Chondrocyte (in vitro differentiated cells): ENCODE data around the gene RANBP3. TPM values are rescaled to one million over a fixed set of nuclear protein-coding genes. Genes with fewer than 3 reads are reported as not detected.

Experiments
- DNase-seq: peaks from one replicate; pipeline ENCODE4 v3.0.0; 2021; ENCODE audit warnings: mixed read lengths, low spot score
- H3K27ac Mint-ChIP-seq: one replicate; pipeline ENCODE4 v1.8.0; 2021; ENCODE audit warnings: mild to moderate bottlenecking, moderate library complexity, mixed read lengths; ENCODE audit not compliant: unreplicated experiment
- H3K27me3 Mint-ChIP-seq: 2 replicates; pipeline ENCODE4 v1.8.0; 2021; ENCODE audit warnings: low read depth, mixed read lengths
- H3K36me3 Mint-ChIP-seq: 2 replicates; pipeline ENCODE4 v1.8.0; 2021; ENCODE audit warnings: low read depth, mixed read lengths
- H3K4me1 Mint-ChIP-seq: 2 replicates; pipeline ENCODE4 v1.8.0; 2021; ENCODE audit warnings: low read depth, mild to moderate bottlenecking, mixed read lengths
- H3K4me3 Mint-ChIP-seq: one replicate; pipeline ENCODE4 v1.8.0; 2021; ENCODE audit warnings: mild to moderate bottlenecking, moderate library complexity, mixed read lengths; ENCODE audit not compliant: unreplicated experiment
- H3K9me3 Mint-ChIP-seq: 2 replicates; pipeline ENCODE4 v1.8.0; 2021; ENCODE audit warnings: low read depth, mixed read lengths
- total RNA-seq: library from RNA; stranded (reverse); gene quantifications from 3 replicates; pipeline ENCODE4 v1.2.1, GENCODE V29; 2021
- TF ChIP-seq, protein P1 (sequence below): fragments of 200-600 bp; sonication (generic); IDR thresholded peaks from 2 replicates; pipeline ENCODE4 v1.5.0; 2021; ENCODE audit warnings: antibody characterized with exemption, mild to moderate bottlenecking, moderate library complexity

The RANBP3 gene
- total RNA-seq, 1 donor from 2014 or later = 53.5 TPM

- Mint-ChIP-seq H3K9me3 (no peaks in the 10 kb centered on the region), H3K4me3 (no peak overlapping the region), H3K27ac (no peak overlapping the region), H3K36me3 (peaks cover under 1% of the 10 kb centered on the region), H3K4me1 (peaks cover 20% of the 10 kb centered on the region), H3K27me3 (no peaks in the 10 kb centered on the region)
- TF ChIP-seq, protein P1, sequence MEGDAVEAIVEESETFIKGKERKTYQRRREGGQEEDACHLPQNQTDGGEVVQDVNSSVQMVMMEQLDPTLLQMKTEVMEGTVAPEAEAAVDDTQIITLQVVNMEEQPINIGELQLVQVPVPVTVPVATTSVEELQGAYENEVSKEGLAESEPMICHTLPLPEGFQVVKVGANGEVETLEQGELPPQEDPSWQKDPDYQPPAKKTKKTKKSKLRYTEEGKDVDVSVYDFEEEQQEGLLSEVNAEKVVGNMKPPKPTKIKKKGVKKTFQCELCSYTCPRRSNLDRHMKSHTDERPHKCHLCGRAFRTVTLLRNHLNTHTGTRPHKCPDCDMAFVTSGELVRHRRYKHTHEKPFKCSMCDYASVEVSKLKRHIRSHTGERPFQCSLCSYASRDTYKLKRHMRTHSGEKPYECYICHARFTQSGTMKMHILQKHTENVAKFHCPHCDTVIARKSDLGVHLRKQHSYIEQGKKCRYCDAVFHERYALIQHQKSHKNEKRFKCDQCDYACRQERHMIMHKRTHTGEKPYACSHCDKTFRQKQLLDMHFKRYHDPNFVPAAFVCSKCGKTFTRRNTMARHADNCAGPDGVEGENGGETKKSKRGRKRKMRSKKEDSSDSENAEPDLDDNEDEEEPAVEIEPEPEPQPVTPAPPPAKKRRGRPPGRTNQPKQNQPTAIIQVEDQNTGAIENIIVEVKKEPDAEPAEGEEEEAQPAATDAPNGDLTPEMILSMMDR = no peak
- DNase-seq = no peak
These were observed 77.0 kb downstream of the RANBP3 start for GRCh38 chr19:5900976-5901375.

DNA sequence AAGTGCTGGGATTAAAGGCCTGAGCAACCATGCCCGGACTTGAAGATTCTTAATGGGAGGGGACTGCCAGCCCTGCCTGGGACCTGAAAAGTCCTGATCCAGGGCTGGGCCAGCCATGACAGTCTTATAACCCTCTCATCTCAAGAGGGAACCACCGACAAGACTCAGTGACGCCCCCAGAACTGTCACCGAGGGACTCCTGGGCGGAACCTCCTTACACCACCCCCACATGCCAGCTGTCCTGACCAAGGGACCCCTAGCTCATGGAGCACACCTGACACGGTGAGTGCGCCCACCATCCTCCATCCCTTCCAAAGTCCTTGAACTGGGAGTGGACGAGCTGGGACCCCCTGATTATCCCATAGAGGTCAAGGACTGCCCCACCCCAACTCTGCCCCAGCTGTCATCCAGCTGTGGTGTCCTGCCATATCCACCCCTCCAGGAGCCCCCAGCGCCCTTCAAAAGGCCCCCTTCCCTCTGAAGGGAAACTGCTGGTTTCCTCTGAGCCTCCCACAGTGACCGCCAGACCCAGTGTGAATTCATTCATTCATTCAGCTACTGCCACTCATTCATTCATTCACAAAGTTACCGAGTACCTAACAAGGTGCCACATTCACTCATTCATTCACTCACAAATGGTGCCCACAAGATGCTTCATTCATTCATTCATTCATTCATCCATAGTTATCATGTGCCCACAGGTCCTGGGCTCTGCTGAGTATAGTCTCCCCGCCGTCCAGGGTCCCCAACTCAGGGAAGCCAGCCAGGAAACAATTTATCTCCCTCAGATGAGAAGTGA, 78.0 kb downstream of the RANBP3 start:
- Mint-ChIP-seq H3K4me3 (no peak overlapping the region), H3K4me1 (peaks cover 18% of the 10 kb centered on the region), H3K9me3 (no peaks in the 10 kb centered on the region), H3K27me3 (no peaks in the 10 kb centered on the region), H3K36me3 (peaks cover 3% of the 10 kb centered on the region), H3K27ac (no peak overlapping the region)
- TF ChIP-seq, protein P1 = no peak
- no peak for DNase-seq

DNA sequence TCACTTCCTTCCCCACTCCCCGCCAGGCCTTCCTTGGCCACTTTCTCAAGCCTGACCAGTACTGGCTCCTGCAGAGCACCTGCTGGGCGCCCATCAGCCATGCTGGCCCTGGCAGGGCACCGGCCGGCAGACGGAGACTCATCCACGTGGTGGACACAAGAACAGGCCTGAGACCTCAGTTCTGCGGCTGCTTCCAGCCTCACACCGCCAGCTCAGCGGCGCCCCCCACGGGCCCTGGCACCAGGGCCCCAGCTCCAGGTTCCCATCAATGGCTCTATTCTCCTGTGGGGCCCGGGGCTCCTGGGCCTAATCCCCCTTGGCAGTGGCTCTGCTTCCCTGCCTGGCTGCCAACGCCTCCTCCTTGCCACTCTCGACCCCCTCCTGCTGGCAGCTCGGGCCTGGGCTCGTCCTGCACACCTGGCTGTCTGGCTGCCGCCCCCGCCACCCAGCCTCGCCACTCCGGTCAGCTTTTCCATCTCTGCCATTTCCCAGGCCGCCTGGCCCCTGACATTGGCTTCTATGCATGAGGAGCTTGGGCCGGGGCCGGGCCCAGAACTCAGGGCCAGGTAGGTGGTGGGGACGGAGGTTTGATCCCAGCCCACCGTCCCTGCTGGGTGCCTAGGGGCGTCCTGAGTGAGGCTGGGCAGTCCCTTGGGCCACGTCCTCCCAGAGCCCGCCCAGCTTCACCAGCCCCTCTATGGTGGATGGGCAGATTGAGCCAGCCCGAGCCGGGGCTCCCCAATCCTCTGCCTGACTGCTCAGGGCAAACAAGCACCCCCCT, 80.6 kb downstream of the RANBP3 start:
- H3K4me3 Mint-ChIP-seq = no peak overlapping the region
- peaks cover 3% of the 10 kb centered on the region for H3K36me3 Mint-ChIP-seq
- TF ChIP-seq, protein P1 = peak; percentile 17
- peaks cover 10% of the 10 kb centered on the region for H3K4me1 Mint-ChIP-seq
- no peak overlapping the region for H3K27ac Mint-ChIP-seq
- DNase-seq = no peak
- H3K27me3 Mint-ChIP-seq = no peaks in the 10 kb centered on the region
- no peaks in the 10 kb centered on the region for H3K9me3 Mint-ChIP-seq

GRCh38 chr19:5896365-5897076, 81.4 kb downstream of the RANBP3 start:
- H3K9me3 Mint-ChIP-seq = no peaks in the 10 kb centered on the region

More at GRCh38 chr19:5896365-5897076, 81.4 kb downstream of the RANBP3 start:
- peaks cover 3% of the 10 kb centered on the region for H3K36me3 Mint-ChIP-seq
- peak; percentile 92 for DNase-seq
- no peaks in the 10 kb centered on the region for H3K27me3 Mint-ChIP-seq
- H3K27ac Mint-ChIP-seq = no peak overlapping the region
- H3K4me1 Mint-ChIP-seq = peaks cover 8% of the 10 kb centered on the region
- no peak overlapping the region for H3K4me3 Mint-ChIP-seq
- TF ChIP-seq, protein P1 = no peak
